Astrocyte of the spinal cord (primary cell): Measurements from ENCODE around the gene RERE.

Source experiments
- DNase-seq: peaks from one replicate; pipeline ENCODE4 v3.0.0; 2011; ENCODE audit warnings: low read depth, low spot score
- H3K4me3 ChIP-seq: 2 replicates; pipeline ENCODE4 v1.5.1; 2011; ENCODE audit warnings: low read depth, mild to moderate bottlenecking, low read length, moderate library complexity
- in situ Hi-C: cut with HindIII; loops from 2 replicates; pipeline ENCODE4 v1.10.0; 2017; ENCODE audit warnings: low sequenced_read_pairs
- TF ChIP-seq, protein P1 (sequence below): IDR thresholded peaks from 2 replicates; pipeline ENCODE4 v1.5.1; 2012; ENCODE audit warnings: low read depth, mild to moderate bottlenecking, low read length, inconsistent platforms

Gene RERE

DNA sequence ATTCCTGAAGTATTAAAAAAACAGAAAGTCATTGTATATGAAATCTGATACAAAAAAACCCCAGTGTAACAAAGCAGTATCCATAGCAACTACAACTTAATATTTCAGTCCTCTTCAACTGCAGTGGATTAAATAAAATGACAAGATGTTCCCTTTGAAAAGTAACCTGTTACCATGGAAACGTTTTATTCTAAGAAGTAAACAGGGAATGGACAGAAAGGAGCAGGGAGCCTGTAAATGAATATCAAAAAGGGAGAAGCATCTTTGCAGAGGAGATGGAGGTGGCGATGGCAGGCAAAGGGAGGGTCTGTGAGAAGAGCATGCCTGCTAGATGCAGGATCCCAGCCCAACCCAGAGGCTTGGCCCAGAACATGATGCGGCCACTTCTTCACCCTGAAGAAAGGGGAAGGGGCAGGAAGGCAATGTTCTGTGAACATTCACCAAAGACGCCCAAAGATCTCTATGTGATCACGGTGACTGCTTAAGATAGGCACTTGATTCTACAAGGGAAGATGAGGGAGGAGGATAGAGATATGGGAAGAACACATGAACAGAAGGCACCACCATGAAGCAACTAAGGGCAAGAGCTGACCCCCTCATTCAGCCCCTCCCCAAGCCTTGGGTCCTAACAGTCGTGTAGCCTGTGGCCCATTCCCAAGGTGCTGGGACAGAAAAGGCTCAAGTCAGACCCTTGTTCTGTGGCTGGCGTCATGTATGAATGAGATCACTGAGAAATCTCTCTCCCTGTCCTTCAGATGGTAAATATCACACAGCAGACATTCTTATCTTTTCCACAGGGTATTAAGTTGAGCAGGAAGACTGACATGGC, 299.6 kb downstream of the RERE start:
- TF ChIP-seq, protein P1, sequence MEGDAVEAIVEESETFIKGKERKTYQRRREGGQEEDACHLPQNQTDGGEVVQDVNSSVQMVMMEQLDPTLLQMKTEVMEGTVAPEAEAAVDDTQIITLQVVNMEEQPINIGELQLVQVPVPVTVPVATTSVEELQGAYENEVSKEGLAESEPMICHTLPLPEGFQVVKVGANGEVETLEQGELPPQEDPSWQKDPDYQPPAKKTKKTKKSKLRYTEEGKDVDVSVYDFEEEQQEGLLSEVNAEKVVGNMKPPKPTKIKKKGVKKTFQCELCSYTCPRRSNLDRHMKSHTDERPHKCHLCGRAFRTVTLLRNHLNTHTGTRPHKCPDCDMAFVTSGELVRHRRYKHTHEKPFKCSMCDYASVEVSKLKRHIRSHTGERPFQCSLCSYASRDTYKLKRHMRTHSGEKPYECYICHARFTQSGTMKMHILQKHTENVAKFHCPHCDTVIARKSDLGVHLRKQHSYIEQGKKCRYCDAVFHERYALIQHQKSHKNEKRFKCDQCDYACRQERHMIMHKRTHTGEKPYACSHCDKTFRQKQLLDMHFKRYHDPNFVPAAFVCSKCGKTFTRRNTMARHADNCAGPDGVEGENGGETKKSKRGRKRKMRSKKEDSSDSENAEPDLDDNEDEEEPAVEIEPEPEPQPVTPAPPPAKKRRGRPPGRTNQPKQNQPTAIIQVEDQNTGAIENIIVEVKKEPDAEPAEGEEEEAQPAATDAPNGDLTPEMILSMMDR = no peak
- H3K4me3 ChIP-seq = no peak overlapping the region
- in situ Hi-C loops = no loop called here
- peak; percentile 58 for DNase-seq

GRCh38 chr1:8516793-8517556, 300.5 kb downstream of the RERE start:
- TF ChIP-seq, protein P1 = no peak
- in situ Hi-C loops = no loop called here
- H3K4me3 ChIP-seq = no peak overlapping the region
- no peak for DNase-seq

GRCh38 chr1:8516278-8516777, 301.1 kb downstream of the RERE start:
- no peak overlapping the region for H3K4me3 ChIP-seq
- TF ChIP-seq, protein P1 = no peak
- in situ Hi-C loops = no loop called here
- no peak for DNase-seq

DNA sequence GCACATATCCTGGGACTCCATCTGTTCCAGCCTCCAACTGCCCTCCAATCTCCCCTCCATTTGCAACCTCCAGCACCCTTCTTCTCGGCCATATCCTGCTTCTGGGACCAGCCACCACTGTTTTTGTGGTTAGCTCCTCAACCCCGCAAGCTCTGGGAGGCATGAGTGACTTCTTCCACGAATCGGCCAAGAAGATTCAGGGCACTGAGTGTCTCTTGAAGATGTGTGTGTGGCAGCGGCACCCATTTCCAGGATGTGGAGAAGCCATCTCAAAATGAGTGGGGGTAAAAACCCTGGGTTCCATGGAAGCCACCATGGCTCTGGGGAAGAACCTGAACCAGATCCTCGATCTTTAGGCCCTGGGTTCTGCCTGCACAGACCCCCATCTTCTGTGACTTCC, 304.9 kb downstream of the RERE start:
- DNase-seq = no peak
- no peak overlapping the region for H3K4me3 ChIP-seq
- in situ Hi-C loops = no loop called here
- TF ChIP-seq, protein P1 = no peak

DNA sequence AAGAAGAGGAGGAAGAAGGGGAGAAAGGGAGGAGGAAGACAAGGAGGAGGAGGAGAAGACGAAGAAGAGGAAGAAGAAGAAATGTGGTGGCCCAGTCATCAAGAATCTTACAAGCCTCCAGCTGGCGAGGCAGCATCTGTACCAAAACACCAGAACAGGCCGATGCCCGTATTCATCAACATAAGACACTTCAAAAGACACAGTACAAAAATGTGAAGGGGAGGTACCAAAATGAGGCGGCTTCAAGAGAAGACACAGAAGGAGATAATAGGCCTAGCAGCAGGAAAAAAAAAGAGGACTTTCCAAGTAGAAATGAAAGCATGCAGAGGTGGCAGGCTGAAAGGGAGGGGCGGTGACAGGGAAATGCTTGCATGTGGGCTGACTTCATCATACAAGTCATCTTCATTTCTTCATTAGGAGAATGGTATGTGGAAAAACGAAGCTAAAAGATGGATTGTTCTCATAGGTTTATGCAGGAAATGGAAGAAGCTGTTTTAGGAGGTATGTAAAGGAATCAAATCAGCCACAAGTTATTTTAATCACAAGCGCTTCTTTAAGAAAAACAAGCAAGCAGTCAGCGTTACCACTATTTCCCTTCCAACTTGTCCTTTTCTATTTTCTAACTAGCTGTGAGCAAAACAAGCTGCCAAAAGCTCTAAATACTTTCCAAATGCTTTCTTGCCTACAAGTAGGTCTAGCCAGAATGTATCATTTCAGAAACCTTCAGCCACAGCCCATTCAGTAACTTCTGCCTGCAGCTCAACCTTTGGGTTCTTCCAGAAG, 307.2 kb downstream of the RERE start:
- DNase-seq = peak; percentile 86
- TF ChIP-seq, protein P1 = no peak
- H3K4me3 ChIP-seq = peak overlapping the region; percentile 4
- in situ Hi-C loops = no loop called here

DNA sequence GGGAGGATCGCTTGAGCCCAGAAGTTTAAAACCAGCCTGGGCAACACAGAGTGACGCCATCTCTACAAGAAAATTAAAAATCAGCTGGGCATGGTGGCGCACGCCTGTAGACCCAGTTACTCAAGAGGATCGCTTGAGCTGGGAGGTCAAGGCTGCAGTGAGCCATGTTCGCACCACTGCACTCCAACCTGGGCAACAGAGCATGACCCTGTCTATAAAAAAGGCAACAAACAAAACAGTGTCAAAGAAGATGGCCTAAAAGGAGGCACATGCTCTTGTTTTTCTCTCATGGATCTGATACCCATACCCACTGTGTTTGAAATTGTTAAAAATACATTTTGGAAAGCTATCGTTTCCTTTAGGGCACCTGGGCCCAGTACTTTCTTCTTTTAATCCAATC, 307.9 kb downstream of the RERE start:
- in situ Hi-C loops = no loop called here
- TF ChIP-seq, protein P1 = no peak
- H3K4me3 ChIP-seq = no peak overlapping the region
- no peak for DNase-seq
